ENCODE results near the gene NPLOC4.

DNA sequence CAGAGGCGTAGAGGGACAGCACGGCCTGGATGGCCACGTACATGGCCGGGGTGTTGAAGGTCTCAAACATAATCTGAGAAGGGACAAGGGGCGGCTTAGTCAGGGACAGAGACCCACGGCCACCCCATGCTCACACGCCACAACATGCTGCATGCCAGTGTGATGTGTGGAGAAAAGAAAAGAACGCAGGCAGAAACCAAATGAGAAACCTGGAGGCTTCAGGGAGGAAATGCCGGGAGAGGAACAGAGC is 125.4 kb downstream of the NPLOC4 start:
- TF ChIP-seq EZH2phosphoT487 (IDR thresholded peaks at IDR 0.05; ENCODE audit: insufficient read depth, low read depth) (no peak), EZH2 (IDR thresholded peaks at IDR 0.05; ENCODE audit: insufficient read depth, poor library complexity, severe bottlenecking) (no peak)

Data from GM23248 (cell line).